ENCODE results near the gene GGT5. TPM values are rescaled to one million over a fixed set of nuclear protein-coding genes. Genes with fewer than 3 reads are reported as not detected.
A peak's percentile ranks its signal among the peaks of the same experiment; 100 is the strongest.
"Not testable (repeated sequence)": the region's sequence is repeated elsewhere in the genome, so short reads cannot be mapped to it uniquely, and the experiment has no call there.

GGT5 gene
- total and polyA plus RNA-seq, 8 donors = 2.3 to 18.3 (median 12.0) TPM

DNA sequence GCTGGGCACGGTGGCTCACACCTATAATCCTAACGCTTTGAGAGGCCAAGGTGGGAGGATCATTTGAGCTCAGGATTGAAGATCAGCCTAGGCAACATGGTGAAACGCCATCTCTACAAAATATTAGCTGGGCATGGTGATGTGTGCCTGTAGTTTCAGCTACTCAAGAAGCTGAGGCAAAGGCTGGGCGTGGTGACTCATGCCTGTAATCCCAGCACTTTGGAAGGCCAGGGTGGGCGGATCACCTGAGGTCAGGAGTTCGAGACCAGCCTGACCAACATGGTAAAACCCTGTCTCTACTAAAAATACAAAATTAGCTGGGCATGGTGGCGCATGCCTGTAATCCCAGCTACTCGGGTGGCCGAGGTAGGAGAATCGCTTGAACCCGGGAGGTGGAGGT lies 34.5 kb downstream of the GGT5 start:
- intact Hi-C loops (cut with DNase I); H3K9me3 ChIP-seq; ATAC-seq; H3K4me3 ChIP-seq; FAIRE-seq; DNase-seq; H3K27me3 ChIP-seq; H3K36me3 ChIP-seq; H3K27ac ChIP-seq: not testable (repeated sequence)
- WGBS, 2 donors = 93% methylated on average over 11 of the region's 11 CpGs
- peaks cover 21 to 33% (median 24%) of the 10 kb centered on the region in 3 donors for H3K4me1 ChIP-seq

DNA sequence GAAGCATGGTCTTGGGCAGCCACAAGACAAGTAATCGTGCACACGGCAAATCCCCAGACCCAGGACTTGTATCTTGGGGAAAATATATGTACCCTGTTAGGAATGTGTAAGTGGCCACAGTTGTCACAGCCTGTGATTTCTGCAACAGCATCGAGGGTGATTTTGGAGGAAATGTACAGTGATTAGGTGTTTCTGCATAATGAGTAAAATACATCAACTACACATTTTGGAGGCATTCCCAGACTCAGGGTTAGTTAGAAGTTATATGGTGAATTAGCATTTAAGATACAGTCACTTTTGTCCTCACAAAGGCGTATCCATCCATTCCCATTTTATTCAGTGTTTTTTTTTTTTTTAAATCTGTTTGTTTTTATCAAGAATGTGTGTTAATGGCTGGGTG lies 35.2 kb downstream of the GGT5 start:
- DNase-seq = no peak
- Histone ChIP-seq H3K4me3 (no peak overlapping the region), H3K4me1 (peaks cover 21 to 34% (median 24%) of the 10 kb centered on the region in 3 donors), H3K9me3 (no peaks in the 10 kb centered on the region), H3K27ac (no peak overlapping the region), H3K27me3 (no peaks in the 10 kb centered on the region), H3K36me3 (no peaks in the 10 kb centered on the region)
- no peak for ATAC-seq
- 88 to 91% methylated on average over 4 of the region's 4 CpGs for WGBS, 2 donors
- intact Hi-C loops (cut with DNase I) = no loop called here
- no peak for FAIRE-seq
- TF ChIP-seq, protein P1, sequence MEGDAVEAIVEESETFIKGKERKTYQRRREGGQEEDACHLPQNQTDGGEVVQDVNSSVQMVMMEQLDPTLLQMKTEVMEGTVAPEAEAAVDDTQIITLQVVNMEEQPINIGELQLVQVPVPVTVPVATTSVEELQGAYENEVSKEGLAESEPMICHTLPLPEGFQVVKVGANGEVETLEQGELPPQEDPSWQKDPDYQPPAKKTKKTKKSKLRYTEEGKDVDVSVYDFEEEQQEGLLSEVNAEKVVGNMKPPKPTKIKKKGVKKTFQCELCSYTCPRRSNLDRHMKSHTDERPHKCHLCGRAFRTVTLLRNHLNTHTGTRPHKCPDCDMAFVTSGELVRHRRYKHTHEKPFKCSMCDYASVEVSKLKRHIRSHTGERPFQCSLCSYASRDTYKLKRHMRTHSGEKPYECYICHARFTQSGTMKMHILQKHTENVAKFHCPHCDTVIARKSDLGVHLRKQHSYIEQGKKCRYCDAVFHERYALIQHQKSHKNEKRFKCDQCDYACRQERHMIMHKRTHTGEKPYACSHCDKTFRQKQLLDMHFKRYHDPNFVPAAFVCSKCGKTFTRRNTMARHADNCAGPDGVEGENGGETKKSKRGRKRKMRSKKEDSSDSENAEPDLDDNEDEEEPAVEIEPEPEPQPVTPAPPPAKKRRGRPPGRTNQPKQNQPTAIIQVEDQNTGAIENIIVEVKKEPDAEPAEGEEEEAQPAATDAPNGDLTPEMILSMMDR (IDR thresholded peaks at IDR 0.05) = no peak

DNA sequence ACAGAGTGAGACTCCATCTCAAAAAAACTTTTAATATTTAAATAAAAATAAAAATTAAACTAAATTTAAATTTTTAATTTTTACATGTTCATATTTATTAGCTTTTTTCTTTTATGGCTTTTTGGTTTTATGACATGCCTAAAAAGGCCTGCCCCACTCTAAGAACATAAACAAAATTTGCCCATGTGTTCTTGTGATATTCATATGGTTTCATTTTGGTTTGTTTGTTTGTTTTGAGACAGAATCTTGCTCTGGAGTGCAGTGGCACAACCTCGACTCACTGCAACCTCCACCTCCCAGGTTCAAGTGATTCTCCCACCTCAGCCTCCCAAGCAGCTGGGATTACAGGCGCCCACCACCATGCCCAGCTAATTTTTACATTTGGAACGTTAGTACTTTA lies 35.9 kb downstream of the GGT5 start:
- Histone ChIP-seq H3K4me1 (peaks cover 21 to 34% (median 24%) of the 10 kb centered on the region in 3 donors), H3K4me3 (no peak overlapping the region), H3K36me3 (no peaks in the 10 kb centered on the region), H3K27ac (peak overlapping the region in 2 of 4 donors; percentile 75 to 93), H3K9me3 (no peaks in the 10 kb centered on the region), H3K27me3 (no peaks in the 10 kb centered on the region)
- TF ChIP-seq, protein P1 (IDR thresholded peaks at IDR 0.05) = no peak
- DNase-seq (no peak), ATAC-seq (no peak), FAIRE-seq (no peak)
- intact Hi-C loops (cut with DNase I) = no loop called here
- 88 to 90% methylated on average over 3 of the region's 3 CpGs for WGBS, 2 donors

DNA sequence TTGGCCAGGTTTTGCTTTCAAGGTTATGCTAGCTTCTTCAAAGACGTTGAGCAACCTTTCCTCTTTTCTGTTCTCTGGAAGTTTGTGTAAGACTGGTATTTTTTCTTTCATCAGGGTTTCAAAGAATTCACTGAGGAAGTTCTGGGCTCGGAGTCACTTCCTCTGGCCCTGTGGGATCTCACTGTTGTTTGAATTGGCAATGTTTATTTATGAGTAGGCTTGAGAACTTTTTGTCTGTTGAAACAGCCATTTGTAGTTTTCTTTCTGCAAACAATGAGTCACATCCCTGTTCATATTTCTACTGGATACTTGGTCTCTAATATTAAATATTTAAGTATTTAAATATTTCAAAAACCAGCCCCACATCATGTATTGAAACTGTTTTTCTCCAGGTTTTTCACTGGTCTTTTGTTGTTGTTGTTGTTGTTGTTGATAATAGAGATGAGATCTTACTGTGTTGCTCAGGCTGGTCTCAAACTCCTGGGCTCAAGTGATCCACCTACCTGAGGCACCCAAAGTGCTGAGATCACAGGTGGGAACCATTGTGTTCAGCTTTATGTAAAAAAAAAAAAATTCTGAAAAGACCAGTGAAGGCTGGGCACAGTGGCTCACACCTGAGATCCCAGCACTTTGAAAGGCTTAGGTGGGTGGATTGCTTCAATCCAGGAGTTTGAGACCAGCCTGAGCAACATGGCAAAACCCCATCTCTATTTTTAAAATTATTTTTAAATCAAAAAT lies 36.7 kb downstream of the GGT5 start:
- ATAC-seq (peak; percentile 92 to 98 (median 96)), DNase-seq (peak in 2 of 6 donors; percentile 40 to 66), FAIRE-seq (peak; percentile 68)
- peaks cover 21 to 34% (median 24%) of the 10 kb centered on the region in 3 donors for H3K4me1 ChIP-seq
- no peaks in the 10 kb centered on the region for H3K27me3 ChIP-seq
- H3K27ac ChIP-seq = peak overlapping the region; percentile 74 to 93 (median 78)
- intact Hi-C loops (cut with DNase I) = no loop called here
- TF ChIP-seq, protein P1 (IDR thresholded peaks at IDR 0.05) = no peak
- no peaks in the 10 kb centered on the region for H3K9me3 ChIP-seq
- H3K36me3 ChIP-seq = no peaks in the 10 kb centered on the region
- WGBS, 2 donors = 2 to 5% methylated on average over 2 of the region's 2 CpGs
- H3K4me3 ChIP-seq = no peak overlapping the region

DNA sequence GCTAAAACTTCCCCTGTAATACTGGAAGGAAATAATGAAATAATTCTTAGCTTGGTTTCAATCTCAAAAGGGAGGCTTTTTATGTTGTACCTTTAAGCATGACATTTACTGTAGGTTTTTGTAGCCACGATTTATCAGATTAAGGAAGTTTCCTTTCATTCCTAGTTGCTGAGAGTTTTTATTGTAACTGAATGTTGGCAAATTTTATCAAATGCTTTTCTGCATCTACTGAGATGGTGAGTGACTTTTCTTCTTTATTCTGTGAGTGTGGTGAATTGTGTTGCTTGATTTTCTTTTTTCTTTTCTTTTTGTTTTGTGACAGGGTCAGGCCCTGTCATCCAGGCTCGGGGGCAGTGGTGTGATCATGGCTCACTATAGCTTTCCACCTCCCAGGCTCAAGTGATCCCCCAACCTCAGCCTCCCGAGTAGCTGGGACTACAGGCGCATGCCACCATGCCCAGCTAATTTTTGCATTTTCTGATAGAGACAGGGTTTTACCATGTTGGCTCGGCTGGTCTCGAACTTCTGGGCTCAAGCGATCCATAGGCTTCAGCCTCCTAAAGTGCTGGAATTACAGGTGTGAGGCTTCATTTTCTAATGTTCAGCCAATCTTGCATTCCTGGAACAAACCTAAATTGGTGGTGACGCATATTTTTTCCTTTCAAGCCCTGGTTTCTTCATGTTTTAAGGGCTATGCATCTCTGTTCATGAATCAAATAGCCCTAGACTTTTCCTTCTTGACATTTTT lies 37.4 kb downstream of the GGT5 start:
- intact Hi-C loops (cut with DNase I) = no loop called here
- Histone ChIP-seq H3K9me3 (no peaks in the 10 kb centered on the region), H3K4me3 (no peak overlapping the region), H3K27me3 (no peaks in the 10 kb centered on the region), H3K36me3 (no peaks in the 10 kb centered on the region), H3K4me1 (peaks cover 21 to 34% (median 24%) of the 10 kb centered on the region in 3 donors), H3K27ac (peak overlapping the region; percentile 74 to 93 (median 78))
- FAIRE-seq (no peak), DNase-seq (no peak), ATAC-seq (peak in 3 of 4 donors; percentile 9 to 26 (median 16))
- TF ChIP-seq, protein P1 (IDR thresholded peaks at IDR 0.05) = no peak
- 75 to 77% methylated on average over 8 of the region's 8 CpGs for WGBS, 2 donors

DNA sequence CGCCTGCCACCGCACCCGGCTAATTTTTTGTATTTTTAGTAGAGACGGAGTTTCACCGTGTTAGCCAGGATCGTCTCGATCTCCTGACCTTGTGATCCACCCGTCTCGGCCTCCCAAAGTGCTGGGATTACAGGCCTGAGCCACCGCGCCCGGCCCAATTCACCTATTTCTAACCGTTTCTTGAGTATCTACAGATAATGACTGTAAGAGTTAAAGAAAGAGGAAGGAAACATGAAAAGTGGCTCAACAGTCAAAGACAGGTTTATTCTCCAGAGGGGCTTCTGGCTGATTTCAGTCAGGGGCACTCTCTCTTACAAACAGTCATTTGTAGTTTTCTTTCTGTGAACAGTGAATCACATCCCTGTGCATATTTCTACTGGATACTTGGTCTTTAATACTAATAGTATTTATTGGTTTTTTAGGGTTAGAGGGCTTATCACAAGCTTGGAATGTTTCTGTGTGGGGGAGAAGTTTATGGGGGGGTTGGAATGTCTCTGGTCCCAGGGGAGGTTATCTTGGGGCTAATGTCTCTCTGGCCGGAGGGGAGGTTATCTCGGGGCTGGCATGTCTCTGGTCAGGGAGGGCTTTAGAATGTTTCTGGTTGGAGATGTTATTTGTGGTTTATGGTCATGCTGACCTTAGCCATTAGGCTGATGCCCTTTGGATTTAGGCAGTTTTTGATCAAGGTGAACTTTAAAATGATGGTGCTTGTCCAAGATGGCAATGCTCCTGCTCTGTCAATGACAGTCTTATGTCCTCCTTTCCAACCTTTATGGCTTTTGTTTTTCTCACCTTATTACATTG lies 38.2 kb downstream of the GGT5 start:
- DNase-seq; H3K36me3 ChIP-seq; H3K4me3 ChIP-seq; ATAC-seq; H3K27me3 ChIP-seq; intact Hi-C loops (cut with DNase I); FAIRE-seq; H3K9me3 ChIP-seq: not testable (repeated sequence)
- 87 to 91% methylated on average over 15 of the region's 15 CpGs for WGBS, 2 donors
- peak overlapping the region in 3 of 4 donors; percentile 75 to 93 (median 80) for H3K27ac ChIP-seq
- peaks cover 21 to 34% (median 24%) of the 10 kb centered on the region in 3 donors for H3K4me1 ChIP-seq

All from pancreas (tissue), 10 donors.